A549 (cell line): ENCODE results near the gene GSTA3. TPM values are rescaled to one million over a fixed set of nuclear protein-coding genes. Genes with fewer than 3 reads are reported as not detected.

Experiments
- ATAC-seq, 2 experiments: fragments of 200-7000 bp in 1 of 2; fragments of >200 bp in 1 of 2; cut with Nextera tagmentation in 1 of 2; cut with Tn5 transposase in 1 of 2; 3 replicates each; pipeline versions ENCODE4 v1.8.0 to v1.9.1; 2018 to 2020; ENCODE audit warnings: mild to moderate bottlenecking in 1 of 2, moderate library complexity in 1 of 2
- CTCF ChIA-PET: fragments of 300-600 bp; sonication (Branson Sonifier 250); formaldehyde crosslinking; extraction: SDS; loops from one replicate; lab custom pipeline; 2021; ENCODE audit warnings: antibody characterized with exemption, inconsistent platforms; lab: Yijun Ruan, JAX
- POLR2A ChIA-PET: fragments of 350-600 bp; formaldehyde crosslinking; extraction: SDS; loops from one replicate; lab custom pipeline; 2021; ENCODE audit warnings: antibody characterized with exemption, inconsistent platforms; lab: Yijun Ruan, JAX
- DNase-seq, 2 experiments: peaks; one replicate each; pipeline versions ENCODE4 v3.0.0 to v3.0.0-alpha.2; 2011 to 2016; ENCODE audit warnings: low read depth in 1 of 2, low spot score in 1 of 2
- FAIRE-seq: peaks from 2 replicates; lab custom pipeline; 2011; peaks lifted over from hg19 to GRCh38; lab: Jason Lieb, UNC
- H3K27ac ChIP-seq, 2 experiments: fragments of >200 bp; sonication (Bioruptor Twin); formaldehyde crosslinking; 3 replicates each; pipeline ENCODE4 v1.5.1; 2016 to 2017
- H3K4me1 ChIP-seq: fragments of >200 bp; sonication (Bioruptor Twin); formaldehyde crosslinking; 3 replicates; pipeline ENCODE4 v1.6.1; 2016
- H3K4me2 ChIP-seq: fragments of >200 bp; sonication (Bioruptor Twin); formaldehyde crosslinking; 3 replicates; pipeline ENCODE4 v1.6.1; 2016
- H3K4me3 ChIP-seq: fragments of >200 bp; sonication (Bioruptor Twin); formaldehyde crosslinking; 3 replicates; pipeline ENCODE4 v1.5.1; 2016
- H3K9me3 ChIP-seq: fragments of >200 bp; sonication (Bioruptor Twin); formaldehyde crosslinking; 3 replicates; pipeline ENCODE4 v1.6.1; 2016
- CBX8 ChIP-seq: fragments of 200-600 bp; sonication (generic); IDR thresholded peaks from 2 replicates; pipeline ENCODE4 v1.6.1; 2016
- CEBPB ChIP-seq, 2 experiments: fragments of >200 bp in 1 of 2; sonication (Bioruptor Twin) in 1 of 2; formaldehyde crosslinking in 1 of 2; IDR thresholded peaks; 2 replicates each; pipeline ENCODE4 v1.6.1; 2012 to 2016
- CHD4 ChIP-seq: fragments of 200-600 bp; sonication (generic); IDR thresholded peaks from 2 replicates; pipeline ENCODE4 v1.6.1; 2016; ENCODE audit warnings: antibody characterized with exemption, mild to moderate bottlenecking, borderline replicate concordance
- CTCF ChIP-seq: fragments of >200 bp; sonication (Bioruptor Twin); formaldehyde crosslinking; IDR thresholded peaks from 3 replicates; pipeline ENCODE4 v1.5.1; 2016
- E2F6 ChIP-seq: IDR thresholded peaks from 2 replicates; pipeline ENCODE4 v1.6.1; 2012; ENCODE audit warnings: low read depth, borderline replicate concordance
- EHF ChIP-seq: fragments of 250-450 bp; sonication (Bioruptor Pico); IDR thresholded peaks from 2 replicates; pipeline ENCODE4 v1.5.0; 2020; ENCODE audit warnings: mild to moderate bottlenecking
- EHMT2 ChIP-seq: fragments of 200-600 bp; sonication (generic); IDR thresholded peaks from 2 replicates; pipeline ENCODE4 v1.6.1; 2016; ENCODE audit warnings: antibody characterized with exemption, low read depth, mild to moderate bottlenecking, moderate library complexity
- EP300 ChIP-seq, 2 experiments: fragments of >200 bp; sonication (Bioruptor Twin); formaldehyde crosslinking; IDR thresholded peaks; 2 replicates in 1 of 2; 3 replicates in 1 of 2; pipeline ENCODE4 v1.6.1; 2016 to 2017
- FOSL2 ChIP-seq, 2 experiments: fragments of 450-650 bp in 1 of 2; fragments of >200 bp in 1 of 2; sonication (Bioruptor Twin) in 1 of 2; formaldehyde crosslinking; IDR thresholded peaks; 2 replicates each; pipeline versions ENCODE4 v1.5.0 to v1.6.1; 2016 to 2020; ENCODE audit warnings: mild to moderate bottlenecking in 1 of 2, moderate library complexity in 1 of 2
- GATA3 ChIP-seq: IDR thresholded peaks from 2 replicates; pipeline ENCODE4 v1.6.1; 2012; ENCODE audit warnings: borderline replicate concordance
- HES2 ChIP-seq: fragments of >200 bp; sonication (Bioruptor Twin); formaldehyde crosslinking; IDR thresholded peaks from 2 replicates; pipeline ENCODE4 v1.6.1; 2016
- JUN ChIP-seq, 2 experiments: fragments of >200 bp; sonication (Bioruptor Twin); formaldehyde crosslinking; IDR thresholded peaks; 2 replicates in 1 of 2; 3 replicates in 1 of 2; pipeline ENCODE4 v1.6.1; 2016 to 2017
- JUNB ChIP-seq: fragments of >200 bp; sonication (Bioruptor Twin); formaldehyde crosslinking; IDR thresholded peaks from 2 replicates; pipeline ENCODE4 v1.6.1; 2016
- KDM1A ChIP-seq: fragments of 200-600 bp; sonication (generic); IDR thresholded peaks from 2 replicates; pipeline ENCODE4 v1.6.1; 2016; ENCODE audit warnings: low read depth, mild to moderate bottlenecking
- KDM5A ChIP-seq: fragments of 200-600 bp; sonication (generic); IDR thresholded peaks from 2 replicates; pipeline ENCODE4 v1.6.1; 2016; ENCODE audit warnings: antibody characterized with exemption, mild to moderate bottlenecking
- MAFK ChIP-seq: fragments of 450-650 bp; IDR thresholded peaks from 2 replicates; pipeline ENCODE4 v1.6.1; 2014; ENCODE audit not compliant: partially characterized antibody
- MAX ChIP-seq: IDR thresholded peaks from 2 replicates; pipeline ENCODE4 v1.6.1; 2012
- MAZ ChIP-seq: fragments of 150-350 bp; IDR thresholded peaks from 2 replicates; pipeline ENCODE4 v1.6.1; 2014; ENCODE audit warnings: antibody characterized with exemption, low read depth, low read length, borderline replicate concordance
- MYC ChIP-seq: IDR thresholded peaks from 2 replicates; pipeline ENCODE4 v1.6.1; 2012; ENCODE audit warnings: mild to moderate bottlenecking, inconsistent platforms, low read length, improper control_type of control experiment, borderline replicate concordance
- NFE2L2 ChIP-seq: fragments of 150-350 bp; conservative IDR thresholded peaks from 2 replicates; pipeline ENCODE4 v1.6.1; 2014; ENCODE audit warnings: low read length
- PBX3 ChIP-seq: IDR thresholded peaks from 2 replicates; pipeline ENCODE4 v1.6.1; 2012
- PHF8 ChIP-seq: fragments of 200-600 bp; sonication (generic); IDR thresholded peaks from 2 replicates; pipeline ENCODE4 v1.6.1; 2016; ENCODE audit warnings: low read depth, mild to moderate bottlenecking, antibody characterized with exemption, moderate library complexity, borderline replicate concordance
- POLR2A ChIP-seq: IDR thresholded peaks from 2 replicates; pipeline ENCODE4 v1.6.1; 2012; ENCODE audit warnings: mild to moderate bottlenecking, low read length
- RARB ChIP-seq: fragments of 250-450 bp; sonication (Bioruptor Pico); IDR thresholded peaks from 2 replicates; pipeline ENCODE4 v1.8.0; 2021; ENCODE audit warnings: mild to moderate bottlenecking, moderate library complexity
- USF2 ChIP-seq: fragments of 450-650 bp; IDR thresholded peaks from 2 replicates; pipeline ENCODE4 v1.6.1; 2014; ENCODE audit warnings: antibody characterized with exemption
- ZNF302 ChIP-seq: fragments of 250-450 bp; sonication (Bioruptor Pico); IDR thresholded peaks from 2 replicates; pipeline ENCODE4 v1.9.0; 2021; ENCODE audit warnings: inconsistent platforms, mild to moderate bottlenecking, moderate library complexity
- WGBS: methylation state at CpG from one replicate; pipeline ENCODE4 v1.1.6; 2017; ENCODE audit errors: missing lambda C conversion rate; 5-methylcytosine and 5-hydroxymethylcytosine counted together
- polyA plus RNA-seq, 4 experiments: library from polyadenylated mRNA; depleted of rRNA in 3 of 4; stranded (reverse); fragments of >200 nt; fragmentation: RNase III in 1 of 4; extraction: RNeasy Plus Mini Kit Qiagen cat#74134 plus additional on column Dnase treatment in 1 of 4; gene quantifications; 2 replicates in 3 of 4; 3 replicates in 1 of 4; pipeline ENCODE4 v1.2.3, GENCODE V29; 2011 to 2017

GSTA3 gene
- polyA plus RNA-seq, 2 of the 4 experiments (the other 2 are of a cell fraction): not detected

GRCh38 chr6:52929321-52930164 is 20.0 kb upstream of the GSTA3 start:
- TF ChIP-seq CHD4 (no peak), MAX (peak; percentile 43; the same call in 1 of the 2 replicates), JUN (IDR thresholded peaks at IDR 0.05) (0 out of 5 replicates have a peak, but pooled peaks of 1 of the 2 experiments have one; percentile 34), NFE2L2 (peak; percentile 87), ZNF302 (CRISPR knock-in tag) (no peak), JUNB (peak; percentile 67; the same call in 1 of the 2 replicates), EHMT2 (no peak), MAFK (peak; percentile 98), GATA3 (peak; percentile 43; the same call in 1 of the 2 replicates), RARB (CRISPR knock-in tag) (no peak), EP300 (IDR thresholded peaks at IDR 0.05) (0 out of 5 replicates have a peak, but pooled peaks of 1 of the 2 experiments have one; percentile 43), FOSL2 (IDR thresholded peaks at IDR 0.05) (no peak), FOSL2 (CRISPR knock-in tag; IDR thresholded peaks at IDR 0.05) (peak; percentile 87)
- DNase-seq (peak; percentile 32 to 76), FAIRE-seq (no peak), ATAC-seq (peak; percentile 83 to 94)
- CTCF ChIA-PET: no interaction called here
- H3K4me1 ChIP-seq: peaks cover 45% of the 10 kb centered on the region
- no peaks in the 10 kb centered on the region for H3K9me3 ChIP-seq
- no peak overlapping the region for H3K4me3 ChIP-seq
- H3K4me2 ChIP-seq: peak overlapping the region; percentile 62
- POLR2A ChIA-PET: no interaction called here
- H3K27ac ChIP-seq: peak overlapping the region; percentile 84 to 88
- 31% methylated on average over 4 of the region's 6 CpGs for WGBS

- Histone ChIP-seq H3K4me2 (no peak overlapping the region), H3K4me1 (peaks cover 45% of the 10 kb centered on the region), H3K4me3 (no peak overlapping the region)
- ATAC-seq (no peak), DNase-seq (no peak), FAIRE-seq (no peak)
- WGBS: 87% methylated on average over 8 of the region's 8 CpGs
- no peak for TF ChIP-seq MAZ
- no peak for TF ChIP-seq FOSL2 (IDR thresholded peaks at IDR 0.05)
- no peak for TF ChIP-seq FOSL2 (CRISPR knock-in tag; IDR thresholded peaks at IDR 0.05)
- no peak for TF ChIP-seq E2F6
- TF ChIP-seq KDM1A: no peak
- no peak for TF ChIP-seq KDM5A
- no peak for TF ChIP-seq CEBPB (IDR thresholded peaks at IDR 0.05)
- TF ChIP-seq CTCF: no peak
- no peak for TF ChIP-seq PBX3
- no peak for TF ChIP-seq RARB (CRISPR knock-in tag)
- TF ChIP-seq CBX8: no peak
- TF ChIP-seq JUNB: no peak
- no peak for TF ChIP-seq POLR2A
- TF ChIP-seq EHF (CRISPR knock-in tag): no peak
- no peak for TF ChIP-seq USF2
- no peak for TF ChIP-seq MYC
- no peak for TF ChIP-seq HES2
- TF ChIP-seq PHF8: no peak
- TF ChIP-seq, all 56 proteins: peak for 0
- Histone ChIP-seq H3K9me3 (no peaks in the 10 kb centered on the region), H3K27ac (peak overlapping the region; percentile 21 to 39; a peak in 2 of 6 replicates)
- ChIA-PET CTCF (no interaction called here), POLR2A (no interaction called here)
Measured at GRCh38 chr6:52927451-52927850, 18.0 kb upstream of the GSTA3 start.
